Astrocyte of the spinal cord (primary cell): ENCODE results near the gene CDHR5.

Source experiments
- DNase-seq: peaks from one replicate; pipeline ENCODE4 v3.0.0; 2011; ENCODE audit warnings: low read depth, low spot score
- H3K4me3 ChIP-seq: 2 replicates; pipeline ENCODE4 v1.5.1; 2011; ENCODE audit warnings: low read depth, mild to moderate bottlenecking, low read length, moderate library complexity
- CTCF ChIP-seq: IDR thresholded peaks from 2 replicates; pipeline ENCODE4 v1.5.1; 2012; ENCODE audit warnings: low read depth, mild to moderate bottlenecking, low read length, inconsistent platforms
- in situ Hi-C: cut with HindIII; loops from 2 replicates; pipeline ENCODE4 v1.10.0; 2017; ENCODE audit warnings: low sequenced_read_pairs

The CDHR5 gene

GRCh38 chr11:587546-587945, 37.2 kb downstream of the CDHR5 start:
- in situ Hi-C loops: no loop called here
- no peak overlapping the region for H3K4me3 ChIP-seq
- TF ChIP-seq CTCF: no peak
- no peak for DNase-seq

GRCh38 chr11:586376-587316, 38.1 kb downstream of the CDHR5 start:
- TF ChIP-seq CTCF: no peak
- DNase-seq: no peak
- no peak overlapping the region for H3K4me3 ChIP-seq
- in situ Hi-C loops: no loop called here

GRCh38 chr11:584287-584686, 40.5 kb downstream of the CDHR5 start:
- no peak for TF ChIP-seq CTCF
- DNase-seq: no peak
- H3K4me3 ChIP-seq: no peak overlapping the region
- in situ Hi-C loops: no loop called here

- no peak for DNase-seq
- H3K4me3 ChIP-seq: no peak overlapping the region
- no peak for TF ChIP-seq CTCF
- in situ Hi-C loops: no loop called here
Measured at GRCh38 chr11:581752-582151, 43.0 kb downstream of the CDHR5 start.

GRCh38 chr11:581342-581741, 43.4 kb downstream of the CDHR5 start:
- no peak overlapping the region for H3K4me3 ChIP-seq
- TF ChIP-seq CTCF: no peak
- no peak for DNase-seq
- in situ Hi-C loops: no loop called here

- in situ Hi-C loops: no loop called here
- DNase-seq: peak; percentile 35
- no peak overlapping the region for H3K4me3 ChIP-seq
- no peak for TF ChIP-seq CTCF
Measured at GRCh38 chr11:579830-580601, 44.7 kb downstream of the CDHR5 start.
